Heart left ventricle (tissue), 16 donors: ENCODE results near the gene TBC1D2. TPM values are rescaled to one million over a fixed set of nuclear protein-coding genes. Genes with fewer than 3 reads are reported as not detected.

Experiments used
- ATAC-seq, 4 donors: fragments of 200-7000 bp; cut with Tn5 transposase; one replicate each; pipeline ENCODE4 v1.9.1; 2020 to 2022; ENCODE audit warnings: moderate library complexity in 4 of 4, mild to moderate bottlenecking in 3 of 4, moderate number of reproducible peaks in 1 of 4
- DNase-seq, 5 donors: peaks; one replicate each; pipeline ENCODE4 v3.0.0-alpha.2; 2020
- H3K27ac ChIP-seq, 12 donors: fragments of 200-600 bp; sonication (generic) in 4 of 12; one replicate each; pipeline versions ENCODE4 v1.5.0 to v1.8.0; 2016 to 2022; ENCODE audit warnings: mild to moderate bottlenecking in 2 of 12
- H3K27me3 ChIP-seq, 9 donors: fragments of 200-600 bp; sonication (generic) in 2 of 9; one replicate each; pipeline versions ENCODE4 v1.5.1 to v1.8.0; 2016 to 2022; ENCODE audit warnings: mild to moderate bottlenecking in 3 of 9
- H3K36me3 ChIP-seq, 9 donors: fragments of 200-600 bp; sonication (generic) in 2 of 9; one replicate each; pipeline versions ENCODE4 v1.5.0 to v1.8.0; 2018 to 2022; ENCODE audit warnings: mild to moderate bottlenecking in 2 of 9
- H3K4me1 ChIP-seq, 12 donors: fragments of 200-600 bp; sonication (generic) in 4 of 12; one replicate each; pipeline versions ENCODE4 v1.5.0 to v1.8.0; 2016 to 2022; ENCODE audit warnings: mild to moderate bottlenecking in 3 of 12
- H3K4me3 ChIP-seq, 12 donors: fragments of 200-600 bp; sonication (generic) in 4 of 12; one replicate each; pipeline versions ENCODE4 v1.5.0 to v1.8.0; 2017 to 2022; ENCODE audit warnings: mild to moderate bottlenecking in 9 of 12, moderate library complexity in 4 of 12
- H3K9me3 ChIP-seq, 12 donors: fragments of 200-600 bp; sonication (generic) in 4 of 12; one replicate each; pipeline versions ENCODE4 v1.5.0 to v1.8.0; 2016 to 2022; ENCODE audit warnings: mild to moderate bottlenecking in 1 of 12
- CTCF ChIP-seq, 12 donors: fragments of 200-600 bp; sonication (generic) in 4 of 12; IDR thresholded peaks; one replicate each; pipeline versions ENCODE4 v1.5.0 to v1.8.0; 2018 to 2022; ENCODE audit warnings: antibody characterized with exemption in 12 of 12, mild to moderate bottlenecking in 5 of 12
- POLR2A ChIP-seq, 2 donors: fragments of 450-650 bp; IDR thresholded peaks; one replicate each; pipeline ENCODE4 v1.6.1; 2017; ENCODE audit warnings: antibody characterized with exemption in 2 of 2, mild to moderate bottlenecking in 2 of 2, moderate library complexity in 2 of 2
- WGBS, 4 donors: extraction: QIAGEN DNeasy Blood & Tissue Kit in 2 of 4; methylation state at CpG; one replicate each; pipeline versions ENCODE4 v1.1.5 to v1.1.7; 2013 to 2018; 5-methylcytosine and 5-hydroxymethylcytosine counted together
- intact Hi-C, 10 donors: fragments of 100-400 bp; cut with DNase I; formaldehyde crosslinking; loops; one replicate each; pipeline versions ENCODE4 v1.11.1 to v1.14.2; 2022
- polyA plus RNA-seq, 2 donors: library from polyadenylated mRNA; stranded (reverse); fragments of 200-250 nt; gene quantifications; one replicate each; pipeline ENCODE4 v1.2.3, GENCODE V29; 2013
- total RNA-seq, 9 donors: library from RNA; depleted of rRNA in 2 of 9; stranded (reverse); fragments of >200 nt in 2 of 9; fragmentation: NEBNext Ultra II Directional in 3 of 9; extraction: Animal tissue kit (Norgen Biotek cat#: 25700) in 3 of 9; gene quantifications; one replicate each; pipeline versions ENCODE4 v1.1.0 to v1.2.4, GENCODE V29; 2016 to 2023
- donor health status: ischemic (EF 13 %, LVEDD 7.1; RV severe dilation, severe dysfunction).
- donor health status: healthy with polysubstance abuse.
- donor health status: DM: no; HTN: yes; CAD: no.
- donor health status: DM: no; HTN: no; CAD: no.
- donor health status: ischemic (EF 25% LVEDD 6.9; RV normal size, moderate dysfunction).
- donor health status: ischemic (EF 25% LVEDD 5.7; RV mildly dilated, moderate dysfunction).
- donor health status: healthy.
- donor health status: DM: yes; HTN: yes; CAD: no.
- donor health status: ischemic (EF 35%, LVEDD 5.7; RV mildly dilated, moderate dysfunction).
- donor health status: nonischemic (EF 11% LVEDD 7.7; RV severe dilation, severe dysfunction).
- donor health status: DM: yes; HTN: yes; CAD: no.
- donor health status: PGD.
- donor health status: ischemic (EF 29% LVEDD 5.4; RV normal size, mild dysfunction).
- donor health status: nonischemic (EF 23%, LVEDD 6.1; RV moderate dilation, normal function).

The TBC1D2 gene
- total and polyA plus RNA-seq, 11 donors = 1.1 to 9.4 (median 2.2) TPM

- intact Hi-C loops = no loop called here
- H3K36me3 ChIP-seq = peaks cover 0 to 19% (median 0%) of the 10 kb centered on the region in 9 donors
- no peak overlapping the region for H3K4me3 ChIP-seq
- no peak for TF ChIP-seq POLR2A (IDR thresholded peaks at IDR 0.05)
- peak overlapping the region in 1 of 12 donors; percentile 72 for H3K27ac ChIP-seq
- no peaks in the 10 kb centered on the region for H3K9me3 ChIP-seq
- peaks cover 0 to 19% (median 0%) of the 10 kb centered on the region in 12 donors for H3K4me1 ChIP-seq
- H3K27me3 ChIP-seq = no peaks in the 10 kb centered on the region
- DNase-seq (no peak), ATAC-seq (peak in 1 of 4 donors; percentile 34)
- WGBS, 4 donors = 87 to 91% (median 89%) methylated on average over 8 of the region's 8 CpGs
Measured at GRCh38 chr9:98241357-98242300, 13.8 kb downstream of the TBC1D2 start.

- ATAC-seq (no peak), DNase-seq (no peak)
- WGBS, 4 donors = 79 to 95% (median 90%) methylated on average over 2 to 3 of the region's 3 CpGs
- no peaks in the 10 kb centered on the region for H3K27me3 ChIP-seq
- TF ChIP-seq POLR2A (IDR thresholded peaks at IDR 0.05) (no peak), CTCF (IDR thresholded peaks at IDR 0.05) (no peak)
- no peaks in the 10 kb centered on the region for H3K9me3 ChIP-seq
- H3K4me1 ChIP-seq = peaks cover 0 to 19% (median 0%) of the 10 kb centered on the region in 12 donors
- intact Hi-C loops = no loop called here
- H3K36me3 ChIP-seq = peaks cover 0 to 27% (median 0%) of the 10 kb centered on the region in 9 donors
- peak overlapping the region in 1 of 12 donors; percentile 72 for H3K27ac ChIP-seq
- H3K4me3 ChIP-seq = no peak overlapping the region
Measured at GRCh38 chr9:98240475-98240874, 15.0 kb downstream of the TBC1D2 start.

GRCh38 chr9:98236901-98237487, 18.5 kb downstream of the TBC1D2 start:
- ATAC-seq (no peak), DNase-seq (no peak)
- 89 to 94% (median 92%) methylated on average over 8 of the region's 8 CpGs for WGBS, 4 donors
- H3K36me3 ChIP-seq = peaks cover 0 to 40% (median 7%) of the 10 kb centered on the region in 9 donors
- H3K27me3 ChIP-seq = no peaks in the 10 kb centered on the region
- no peak overlapping the region for H3K4me3 ChIP-seq
- H3K27ac ChIP-seq = no peak overlapping the region
- peaks cover 0 to 16% (median 0%) of the 10 kb centered on the region in 12 donors for H3K4me1 ChIP-seq
- TF ChIP-seq POLR2A (IDR thresholded peaks at IDR 0.05) = no peak
- no peak for TF ChIP-seq CTCF (IDR thresholded peaks at IDR 0.05)
- intact Hi-C loops = no loop called here
- no peaks in the 10 kb centered on the region for H3K9me3 ChIP-seq

- Histone ChIP-seq H3K27ac (no peak overlapping the region), H3K27me3 (no peaks in the 10 kb centered on the region), H3K36me3 (peaks cover 0 to 55% (median 14%) of the 10 kb centered on the region in 9 donors), H3K9me3 (no peaks in the 10 kb centered on the region), H3K4me3 (no peak overlapping the region), H3K4me1 (no peaks in the 10 kb centered on the region)
- WGBS, 4 donors = 90 to 94% (median 92%) methylated on average over 9 of the region's 9 CpGs
- TF ChIP-seq CTCF (IDR thresholded peaks at IDR 0.05) = no peak
- TF ChIP-seq POLR2A (IDR thresholded peaks at IDR 0.05) = no peak
- ATAC-seq (no peak), DNase-seq (no peak)
- intact Hi-C loops = no loop called here
Measured at GRCh38 chr9:98235126-98235525, 20.3 kb downstream of the TBC1D2 start.
